H7 (cell line): ENCODE measurements around the gene RIPOR2. TPM values are rescaled to one million over a fixed set of nuclear protein-coding genes. Genes with fewer than 3 reads are reported as not detected.
"Not testable (repeated sequence)": the region's sequence is repeated elsewhere in the genome, so short reads cannot be mapped to it uniquely, and the experiment has no call there.

Source experiments
- DNase-seq: peaks from one replicate; pipeline ENCODE4 v3.0.0; 2012
- H3K27me3 ChIP-seq: 2 replicates; pipeline ENCODE4 v1.6.0; 2011; ENCODE audit warnings: mild to moderate bottlenecking, low read length; ENCODE audit not compliant: control insufficient read depth, insufficient read depth
- H3K36me3 ChIP-seq: replicated peaks from 2 replicates; pipeline ENCODE4 v1.5.1; 2011; ENCODE audit warnings: low read length; ENCODE audit not compliant: control insufficient read depth, insufficient read depth
- H3K4me3 ChIP-seq: 2 replicates; pipeline ENCODE4 v1.5.1; 2011; ENCODE audit warnings: low read depth, mild to moderate bottlenecking, control low read depth, low read length, moderate library complexity; ENCODE audit not compliant: insufficient read depth
- total RNA-seq: library from RNA; depleted of rRNA; stranded (reverse); fragments of >200 nt; shearing (Covaris generic); gene quantifications from 2 replicates; pipeline ENCODE4 v1.2.3, GENCODE V29; 2014

The RIPOR2 gene
- total RNA-seq, 1 experiment from 2014 or later, result 0.31 TPM

DNA sequence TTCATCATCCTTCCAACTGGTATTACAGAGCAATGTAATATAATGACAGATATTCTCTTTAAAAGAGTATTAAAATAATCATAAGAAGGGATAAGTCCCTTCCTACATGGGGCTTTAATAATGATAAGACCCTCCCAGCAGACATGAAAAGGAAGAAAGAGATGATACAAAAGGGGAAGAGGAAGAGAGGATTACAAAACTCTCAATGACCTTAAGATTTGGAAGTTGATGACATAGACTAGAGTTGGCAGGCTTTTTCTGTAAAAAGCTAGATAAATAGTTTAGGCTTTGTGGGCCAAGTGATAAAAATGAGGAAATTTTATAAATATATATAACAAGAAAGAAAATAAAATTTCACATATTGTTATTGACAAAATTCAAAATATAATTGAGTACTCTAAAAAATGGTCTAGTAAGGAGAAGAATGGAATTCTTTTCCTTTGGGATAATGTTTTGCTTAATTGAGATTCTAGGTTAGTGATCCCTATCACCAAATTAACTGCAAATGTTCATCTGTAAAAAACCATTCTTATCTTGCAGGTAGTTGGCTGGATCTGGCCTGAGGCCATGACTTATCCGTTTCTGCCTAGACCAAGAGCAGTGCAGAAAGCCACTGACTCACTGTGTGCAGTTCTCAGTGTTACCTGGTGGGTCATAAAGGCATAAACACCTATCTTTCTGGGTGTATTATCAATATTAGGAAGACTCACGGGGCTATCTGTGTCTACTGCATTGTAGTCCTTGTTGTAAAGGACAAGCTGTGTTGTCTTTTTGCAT is 11.0 kb downstream of the RIPOR2 start:
- H3K27me3 ChIP-seq, result no peaks in the 10 kb centered on the region
- no peak overlapping the region for H3K4me3 ChIP-seq
- DNase-seq, result no peak
- H3K36me3 ChIP-seq, result no peaks in the 10 kb centered on the region

- Histone ChIP-seq H3K36me3 (no peaks in the 10 kb centered on the region), H3K4me3 (no peak overlapping the region), H3K27me3 (no peaks in the 10 kb centered on the region)
- peak; percentile 27 for DNase-seq
Observed at GRCh38 chr6:24923885-24924401, 11.8 kb downstream of the RIPOR2 start.

GRCh38 chr6:24922814-24923213 is 12.9 kb downstream of the RIPOR2 start:
- no peaks in the 10 kb centered on the region for H3K36me3 ChIP-seq

DNA sequence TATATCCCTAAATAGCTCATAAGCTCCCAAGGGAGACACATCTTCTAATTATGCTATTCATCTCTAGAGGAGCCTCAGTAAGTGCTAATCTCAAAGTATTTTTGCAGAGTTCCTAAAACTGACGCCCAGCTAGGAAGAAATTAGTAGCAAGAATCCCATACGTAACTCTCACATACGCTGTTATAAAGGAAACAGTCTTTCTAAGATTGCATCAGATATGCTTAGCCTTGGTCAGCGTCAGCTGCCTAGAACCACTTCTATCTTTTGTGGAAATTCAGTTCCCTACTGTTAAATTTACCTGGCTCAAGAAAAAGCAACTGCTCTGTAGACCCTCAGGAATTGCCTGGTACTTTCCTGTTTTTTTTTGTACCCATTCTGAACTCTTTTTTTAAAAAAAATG is 13.6 kb downstream of the RIPOR2 start:
- Histone ChIP-seq H3K27me3 (no peaks in the 10 kb centered on the region), H3K36me3 (no peaks in the 10 kb centered on the region), H3K4me3 (no peak overlapping the region)
- no peak for DNase-seq

More at GRCh38 chr6:24922814-24923213, 12.9 kb downstream of the RIPOR2 start:
- DNase-seq, result no peak
- no peaks in the 10 kb centered on the region for H3K27me3 ChIP-seq
- H3K4me3 ChIP-seq, result no peak overlapping the region

- H3K4me3 ChIP-seq, result no peak overlapping the region
- H3K36me3 ChIP-seq, result no peaks in the 10 kb centered on the region
- H3K27me3 ChIP-seq, result no peaks in the 10 kb centered on the region
- DNase-seq, result no peak
Observed at GRCh38 chr6:24920136-24920535, 15.6 kb downstream of the RIPOR2 start.

DNA sequence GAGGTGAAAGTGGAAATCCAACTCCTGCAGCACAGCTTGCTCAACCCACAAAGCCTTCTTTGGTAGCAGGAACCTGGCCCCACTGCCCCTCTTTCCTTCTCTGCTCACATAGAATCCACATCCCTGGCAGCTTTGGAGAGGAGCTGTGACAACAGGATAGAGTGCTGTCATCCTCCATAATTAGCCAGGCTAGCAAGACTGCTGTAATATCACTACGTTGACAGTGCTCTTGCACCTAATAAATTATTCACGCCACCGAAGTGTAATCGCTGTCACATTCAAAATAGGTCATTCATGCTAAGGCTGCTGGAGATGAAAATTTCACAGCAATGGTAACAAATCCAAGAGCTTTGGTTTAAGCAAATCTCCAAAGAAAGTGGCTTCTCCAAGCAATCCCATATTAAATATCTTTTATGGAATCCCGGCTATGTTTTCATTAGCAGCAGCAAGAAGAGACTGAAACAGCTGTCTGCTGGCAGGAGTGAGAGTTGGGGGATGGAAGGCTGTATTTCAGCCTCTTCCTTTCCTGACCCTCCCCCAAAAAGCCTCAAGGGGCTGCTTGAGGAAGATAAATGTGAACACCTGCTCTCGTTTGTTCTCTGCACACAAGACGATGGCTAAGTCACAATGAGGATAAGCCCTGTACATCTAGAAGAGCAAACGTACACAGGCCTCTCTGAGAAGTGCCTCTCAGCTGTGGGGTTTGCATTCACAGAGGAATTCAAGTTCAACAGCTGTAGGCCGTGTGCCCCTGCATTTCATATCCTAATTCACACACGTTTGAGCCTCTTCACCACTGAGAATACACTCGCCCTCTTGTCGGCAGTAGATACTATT is 16.5 kb downstream of the RIPOR2 start:
- H3K27me3 ChIP-seq, result no peaks in the 10 kb centered on the region

DNA sequence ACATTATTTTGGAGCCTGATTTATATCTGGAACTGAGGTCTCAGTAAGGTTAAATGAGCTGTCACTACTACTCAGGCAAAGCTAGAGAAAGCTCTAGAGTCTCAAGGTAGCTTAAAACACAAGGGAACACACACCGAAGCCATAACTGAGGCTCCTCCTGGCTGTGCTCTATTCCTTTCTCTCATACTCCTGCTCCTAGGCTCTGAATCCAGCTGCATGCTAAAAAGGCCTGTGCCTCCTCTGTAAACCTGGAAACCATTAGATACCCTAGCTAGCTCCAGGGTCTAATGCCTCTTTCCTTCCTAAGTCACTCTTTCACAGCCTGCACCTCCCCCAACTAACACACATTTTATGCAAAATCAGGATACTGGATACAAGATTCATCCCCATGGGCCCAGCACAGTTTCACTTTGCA is 17.1 kb downstream of the RIPOR2 start:
- no peak for DNase-seq
- Histone ChIP-seq H3K36me3 (no peaks in the 10 kb centered on the region), H3K4me3 (no peak overlapping the region), H3K27me3 (no peaks in the 10 kb centered on the region)

More for the DNA sequence above, 16.5 kb downstream of the RIPOR2 start:
- Histone ChIP-seq H3K4me3 (no peak overlapping the region), H3K36me3 (no peaks in the 10 kb centered on the region)
- DNase-seq, result no peak

GRCh38 chr6:24916496-24916895 is 19.3 kb downstream of the RIPOR2 start:
- DNase-seq, result no peak
- H3K36me3 ChIP-seq, result no peaks in the 10 kb centered on the region
- peaks cover 17% of the 10 kb centered on the region for H3K27me3 ChIP-seq
- no peak overlapping the region for H3K4me3 ChIP-seq

- peaks cover 25% of the 10 kb centered on the region for H3K27me3 ChIP-seq
- H3K36me3 ChIP-seq, result no peaks in the 10 kb centered on the region
- DNase-seq, result no peak
- H3K4me3 ChIP-seq, result no peak overlapping the region
Observed at GRCh38 chr6:24915641-24916040, 20.1 kb downstream of the RIPOR2 start.

DNA sequence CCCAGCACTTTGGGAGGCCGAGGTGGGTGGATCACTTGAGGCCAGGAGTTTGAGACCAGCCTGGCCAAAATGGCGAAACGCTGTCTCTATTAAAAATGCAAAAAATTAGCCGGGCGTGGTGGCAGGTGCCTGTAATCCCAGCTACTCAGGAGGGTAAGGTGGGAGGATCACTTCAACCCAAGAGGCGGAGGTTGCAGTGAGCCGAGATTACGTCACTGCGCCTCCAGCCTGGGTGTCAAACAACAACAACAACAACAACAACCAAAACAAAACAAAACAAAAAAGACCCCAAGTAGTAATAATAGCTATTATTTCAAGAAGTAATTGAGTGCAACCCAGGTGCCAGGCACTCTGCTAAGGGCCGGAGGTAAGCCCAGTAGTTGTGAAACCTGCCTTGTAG is 21.7 kb downstream of the RIPOR2 start:
- not testable (repeated sequence) for DNase-seq, H3K4me3 ChIP-seq
- H3K27me3 ChIP-seq, result peaks cover 40% of the 10 kb centered on the region

GRCh38 chr6:24911796-24912382 is 23.9 kb downstream of the RIPOR2 start:
- Histone ChIP-seq H3K27me3 (peaks cover 46% of the 10 kb centered on the region), H3K36me3 (no peaks in the 10 kb centered on the region), H3K4me3 (no peak overlapping the region)
- no peak for DNase-seq

More for the DNA sequence above, 21.7 kb downstream of the RIPOR2 start:
- not testable (repeated sequence) for H3K36me3 ChIP-seq

- peak; percentile 91 for DNase-seq
Observed at GRCh38 chr6:24910961-24911725, 24.6 kb downstream of the RIPOR2 start.

DNA sequence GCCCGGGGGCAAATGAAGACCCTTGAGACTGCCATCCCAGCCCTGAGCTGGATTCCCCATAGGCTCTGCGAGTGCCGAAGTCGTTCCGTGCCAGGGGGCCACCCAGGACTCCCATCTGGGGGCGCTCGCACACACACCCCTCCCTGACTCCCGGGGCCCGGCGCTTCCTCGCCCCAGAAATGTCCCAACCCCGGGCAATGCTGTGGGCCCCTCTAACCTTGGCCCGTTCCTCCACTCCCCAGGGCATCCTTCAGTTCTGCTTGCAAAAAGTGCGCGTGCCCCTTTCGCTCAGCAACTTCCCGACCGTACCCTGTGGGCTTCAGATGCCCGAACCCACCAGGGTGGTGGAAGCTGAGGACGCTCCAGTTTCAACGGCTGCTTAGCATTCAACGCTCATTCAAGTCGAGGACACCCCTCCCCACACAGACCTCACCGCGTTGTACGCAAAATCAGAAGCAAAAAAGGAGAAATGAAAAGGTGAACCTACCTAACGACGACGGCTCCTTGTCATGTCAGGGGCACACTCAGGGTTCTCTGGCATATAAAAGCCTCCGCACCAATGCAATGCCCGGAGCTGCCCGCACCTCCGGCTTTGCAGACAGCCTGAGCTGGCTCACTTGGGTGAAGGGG is 25.3 kb downstream of the RIPOR2 start:
- H3K4me3 ChIP-seq, result peak overlapping the region; percentile 57
- peak; percentile 64 for DNase-seq
- no peaks in the 10 kb centered on the region for H3K36me3 ChIP-seq
- H3K27me3 ChIP-seq, result peaks cover 46% of the 10 kb centered on the region

More at GRCh38 chr6:24910961-24911725, 24.6 kb downstream of the RIPOR2 start:
- Histone ChIP-seq H3K27me3 (peaks cover 46% of the 10 kb centered on the region), H3K4me3 (peak overlapping the region; percentile 57), H3K36me3 (no peaks in the 10 kb centered on the region)
